Caco-2 (cell line): ENCODE results near the gene KCND3. TPM values are rescaled to one million over a fixed set of nuclear protein-coding genes. Genes with fewer than 3 reads are reported as not detected.

Source experiments
- BruUV-seq: library from RNA; stranded (reverse); fragments of 400-500 nt; replicated peaks from 2 replicates; lab custom pipeline; 2021; lab: Mats Ljungman, UMichigan
- CTCF ChIA-PET: fragments of 300-600 bp; sonication (Branson Sonifier 250); formaldehyde crosslinking; loops from one replicate; lab custom pipeline; 2022; ENCODE audit warnings: antibody characterized with exemption; lab: Charles Lee
- POLR2A ChIA-PET: fragments of 300-600 bp; sonication (Branson Sonifier 250); formaldehyde crosslinking; loops from one replicate; lab custom pipeline; 2022; ENCODE audit warnings: antibody characterized with exemption; lab: Charles Lee
- DNase-seq, 2 experiments: peaks; one replicate each; pipeline versions ENCODE4 v3.0.0 to v3.0.0-alpha.2; 2020 to 2022
- H3K27me3 ChIP-seq: replicated peaks from 2 replicates; pipeline ENCODE4 v1.6.0; 2011; ENCODE audit warnings: low read length; ENCODE audit not compliant: control insufficient read depth, insufficient read depth
- H3K36me3 ChIP-seq: 2 replicates; pipeline ENCODE4 v1.5.1; 2011; ENCODE audit warnings: low read length; ENCODE audit not compliant: control insufficient read depth, insufficient read depth
- H3K4me1 ChIP-seq: fragments of 250-450 bp; sonication (Bioruptor Pico); 2 replicates; pipeline ENCODE4 v1.5.1; 2020; ENCODE audit warnings: mild to moderate bottlenecking
- H3K4me3 ChIP-seq: 2 replicates; pipeline ENCODE4 v1.5.1; 2011; ENCODE audit warnings: low read depth, mild to moderate bottlenecking, control low read depth, low read length
- H3K9me3 ChIP-seq: fragments of 250-450 bp; sonication (Bioruptor Pico); 2 replicates; pipeline ENCODE4 v1.5.1; 2020; ENCODE audit warnings: mild to moderate bottlenecking, moderate library complexity
- H3K27ac Mint-ChIP-seq: one replicate; pipeline ENCODE4 v1.8.0; 2022; ENCODE audit warnings: mixed read lengths; ENCODE audit not compliant: unreplicated experiment
- H3K27me3 Mint-ChIP-seq: one replicate; pipeline ENCODE4 v1.8.0; 2022; ENCODE audit warnings: mixed read lengths; ENCODE audit not compliant: insufficient read depth, unreplicated experiment
- H3K36me3 Mint-ChIP-seq: one replicate; pipeline ENCODE4 v1.8.0; 2022; ENCODE audit warnings: mild to moderate bottlenecking, mixed read lengths; ENCODE audit not compliant: insufficient read depth, unreplicated experiment
- H3K4me1 Mint-ChIP-seq: one replicate; pipeline ENCODE4 v1.8.0; 2022; ENCODE audit warnings: low read depth, mixed read lengths; ENCODE audit not compliant: unreplicated experiment
- H3K4me3 Mint-ChIP-seq: one replicate; pipeline ENCODE4 v1.8.0; 2022; ENCODE audit warnings: mild to moderate bottlenecking, moderate library complexity, mixed read lengths; ENCODE audit not compliant: unreplicated experiment
- H3K9me3 Mint-ChIP-seq: one replicate; pipeline ENCODE4 v1.8.0; 2022; ENCODE audit warnings: mixed read lengths; ENCODE audit not compliant: unreplicated experiment
- intact Hi-C: fragments of 100-400 bp; cut with micrococcal nuclease; formaldehyde crosslinking; loops from one replicate; pipeline ENCODE4 v1.10.0; 2022; ENCODE audit not compliant: unreplicated experiment
- total RNA-seq: library from RNA; stranded (reverse); gene quantifications from 2 replicates; pipeline ENCODE4 v1.2.3, GENCODE V29; 2022
- TF ChIP-seq, protein P1 (sequence below), 2 experiments: fragments of 200-600 bp in 1 of 2; IDR thresholded peaks; 1 replicate in 1 of 2; 2 replicates in 1 of 2; pipeline versions ENCODE4 v1.5.1 to v1.8.0; 2011 to 2022; ENCODE audit warnings: antibody characterized with exemption in 1 of 2, control low read depth in 1 of 2, inconsistent platforms in 1 of 2, low read depth in 1 of 2, low read length in 1 of 2, mild to moderate bottlenecking in 1 of 2, moderate library complexity in 1 of 2; ENCODE audit not compliant: insufficient read depth in 1 of 2, severe bottlenecking in 1 of 2, unreplicated experiment in 1 of 2

The KCND3 gene
- total RNA-seq, 1 experiment from 2014 or later, result 5.1 TPM

DNA sequence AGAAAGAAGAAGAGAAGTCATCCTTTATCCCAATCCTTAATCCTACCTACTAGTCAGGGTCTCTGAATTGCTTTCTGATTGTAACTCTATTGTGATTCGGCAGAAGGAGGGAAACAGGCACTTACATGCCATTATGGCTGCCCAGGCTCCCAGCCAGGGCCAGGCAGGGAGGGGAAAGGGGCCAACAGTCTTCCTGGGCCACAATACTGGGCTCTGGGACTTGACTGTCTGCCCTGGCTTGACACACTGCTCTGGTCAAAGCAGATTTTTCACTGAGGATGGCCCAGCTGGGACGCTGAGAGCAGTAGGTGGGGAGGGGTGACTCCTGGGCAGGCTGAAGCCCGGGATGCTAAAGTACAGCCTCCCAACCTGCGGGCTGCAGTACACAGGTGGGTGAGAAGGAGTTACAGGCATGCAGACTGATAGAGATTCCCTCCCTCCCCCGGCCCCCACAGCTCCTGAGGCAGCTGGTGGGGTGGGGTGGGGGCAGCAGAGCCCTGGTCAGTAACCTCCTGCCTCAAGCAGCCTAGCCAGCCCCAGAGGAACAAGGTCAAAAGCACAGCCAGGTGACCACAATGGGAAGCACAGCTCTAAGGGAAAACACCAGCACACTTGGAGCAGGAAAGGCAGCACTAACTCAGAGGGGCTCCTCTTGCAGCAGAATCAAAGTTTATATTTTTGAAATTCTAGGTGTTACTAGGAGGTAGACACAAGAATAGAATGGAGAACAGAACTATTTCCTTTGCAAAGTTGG is 25.3 kb downstream of the KCND3 start:
- H3K36me3 Mint-ChIP-seq, result no peaks in the 10 kb centered on the region
- H3K36me3 ChIP-seq, result no peaks in the 10 kb centered on the region
- no peak for DNase-seq
- H3K27ac Mint-ChIP-seq, result no peak overlapping the region
- no peaks in the 10 kb centered on the region for H3K4me1 Mint-ChIP-seq
- H3K9me3 Mint-ChIP-seq, result no peaks in the 10 kb centered on the region
- no peaks in the 10 kb centered on the region for H3K27me3 ChIP-seq
- ChIA-PET POLR2A (no interaction called here), CTCF (interaction anchor here (0.7 kb wide), 1 partner anchor 46 kb away, joined by 3 read pairs; no protein-coding TSS in a partner anchor)
- no TSS peak for BruUV-seq
- no peaks in the 10 kb centered on the region for H3K9me3 ChIP-seq
- no peak overlapping the region for H3K4me3 Mint-ChIP-seq
- intact Hi-C loops, result no loop called here
- TF ChIP-seq, protein P1, sequence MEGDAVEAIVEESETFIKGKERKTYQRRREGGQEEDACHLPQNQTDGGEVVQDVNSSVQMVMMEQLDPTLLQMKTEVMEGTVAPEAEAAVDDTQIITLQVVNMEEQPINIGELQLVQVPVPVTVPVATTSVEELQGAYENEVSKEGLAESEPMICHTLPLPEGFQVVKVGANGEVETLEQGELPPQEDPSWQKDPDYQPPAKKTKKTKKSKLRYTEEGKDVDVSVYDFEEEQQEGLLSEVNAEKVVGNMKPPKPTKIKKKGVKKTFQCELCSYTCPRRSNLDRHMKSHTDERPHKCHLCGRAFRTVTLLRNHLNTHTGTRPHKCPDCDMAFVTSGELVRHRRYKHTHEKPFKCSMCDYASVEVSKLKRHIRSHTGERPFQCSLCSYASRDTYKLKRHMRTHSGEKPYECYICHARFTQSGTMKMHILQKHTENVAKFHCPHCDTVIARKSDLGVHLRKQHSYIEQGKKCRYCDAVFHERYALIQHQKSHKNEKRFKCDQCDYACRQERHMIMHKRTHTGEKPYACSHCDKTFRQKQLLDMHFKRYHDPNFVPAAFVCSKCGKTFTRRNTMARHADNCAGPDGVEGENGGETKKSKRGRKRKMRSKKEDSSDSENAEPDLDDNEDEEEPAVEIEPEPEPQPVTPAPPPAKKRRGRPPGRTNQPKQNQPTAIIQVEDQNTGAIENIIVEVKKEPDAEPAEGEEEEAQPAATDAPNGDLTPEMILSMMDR (IDR thresholded peaks at IDR 0.05; ENCODE audit: insufficient read depth in 1 of 2, low read depth in 1 of 2, low read length in 1 of 2, severe bottlenecking in 1 of 2, unreplicated experiment in 1 of 2), result no peak
- no peaks in the 10 kb centered on the region for H3K4me1 ChIP-seq
- H3K4me3 ChIP-seq, result no peak overlapping the region
- no peaks in the 10 kb centered on the region for H3K27me3 Mint-ChIP-seq

DNA sequence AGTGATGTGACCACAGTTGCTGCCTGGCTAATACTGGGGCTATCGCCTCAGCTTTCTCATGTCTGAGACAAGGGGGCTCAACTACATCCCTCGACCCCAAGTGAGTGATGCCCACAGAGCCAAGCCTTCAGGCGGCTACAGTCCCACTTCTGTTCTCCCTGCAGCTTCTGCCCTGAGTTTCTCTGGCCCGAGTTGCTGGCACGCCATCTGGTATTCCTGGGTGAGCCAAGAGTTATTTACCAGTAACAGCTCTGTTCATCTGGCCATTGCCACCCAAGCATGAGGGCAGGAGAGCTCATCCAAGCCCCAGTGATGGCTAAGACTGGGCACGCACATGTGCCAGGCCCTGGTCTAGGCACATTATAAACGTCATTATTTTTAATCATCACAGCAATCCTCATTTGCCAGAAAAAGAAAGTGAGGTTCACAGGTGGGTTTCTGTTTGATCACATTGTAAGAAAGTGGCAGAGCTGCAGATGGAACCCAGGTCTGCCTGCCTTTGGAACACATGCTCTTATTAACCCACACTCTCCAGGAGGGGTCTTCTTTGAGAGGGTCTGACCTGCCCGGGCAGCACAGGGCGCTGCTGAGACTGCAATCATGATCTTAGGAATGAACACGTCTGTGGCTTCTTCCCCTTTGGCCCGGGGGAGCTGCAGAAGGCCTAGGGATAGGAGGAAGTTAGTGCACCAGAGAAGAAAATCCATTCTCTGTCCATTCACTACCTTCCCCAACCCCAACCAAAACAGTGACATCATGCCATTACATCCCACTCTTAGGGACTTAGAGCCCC is 27.5 kb downstream of the KCND3 start:
- no peaks in the 10 kb centered on the region for H3K4me1 ChIP-seq
- H3K36me3 ChIP-seq, result no peaks in the 10 kb centered on the region
- Mint-ChIP-seq H3K9me3 (no peaks in the 10 kb centered on the region), H3K27me3 (no peaks in the 10 kb centered on the region), H3K4me3 (no peak overlapping the region), H3K36me3 (no peaks in the 10 kb centered on the region), H3K4me1 (no peaks in the 10 kb centered on the region), H3K27ac (no peak overlapping the region)
- H3K9me3 ChIP-seq, result no peaks in the 10 kb centered on the region
- POLR2A ChIA-PET, result no interaction called here
- CTCF ChIA-PET, result no interaction called here
- no peak overlapping the region for H3K4me3 ChIP-seq
- no peak for DNase-seq
- no TSS peak for BruUV-seq
- H3K27me3 ChIP-seq, result no peaks in the 10 kb centered on the region
- TF ChIP-seq, protein P1 (IDR thresholded peaks at IDR 0.05; ENCODE audit: insufficient read depth in 1 of 2, low read depth in 1 of 2, low read length in 1 of 2, severe bottlenecking in 1 of 2, unreplicated experiment in 1 of 2), result no peak
- intact Hi-C loops, result no loop called here

DNA sequence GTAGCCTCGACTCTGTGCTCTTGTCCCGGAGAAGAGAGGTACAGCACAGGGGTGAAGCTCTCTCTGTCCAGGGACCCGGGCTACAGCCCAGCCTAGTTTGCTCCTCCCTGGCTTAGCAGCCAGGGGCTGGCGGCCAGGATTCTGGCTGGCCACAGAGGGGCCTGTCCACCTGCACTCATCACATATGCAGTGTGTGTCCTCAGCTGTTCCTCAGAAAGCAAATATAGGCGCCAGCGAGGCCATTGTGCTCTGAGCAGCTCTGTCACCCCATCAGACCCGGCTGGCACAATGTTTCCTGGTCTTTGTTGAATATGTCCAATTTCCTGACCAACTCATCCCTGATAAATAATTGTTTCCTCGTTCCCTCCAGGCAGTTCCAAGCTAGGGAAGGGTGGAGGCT is 28.5 kb downstream of the KCND3 start:
- H3K27ac Mint-ChIP-seq, result no peak overlapping the region
- H3K9me3 Mint-ChIP-seq, result no peaks in the 10 kb centered on the region
- H3K36me3 ChIP-seq, result no peaks in the 10 kb centered on the region
- intact Hi-C loops, result no loop called here
- no peak overlapping the region for H3K4me3 ChIP-seq
- no peaks in the 10 kb centered on the region for H3K4me1 ChIP-seq
- DNase-seq, result no peak
- no peaks in the 10 kb centered on the region for H3K4me1 Mint-ChIP-seq
- POLR2A ChIA-PET, result no interaction called here
- CTCF ChIA-PET, result no interaction called here
- no peaks in the 10 kb centered on the region for H3K27me3 ChIP-seq
- BruUV-seq, result no TSS peak
- TF ChIP-seq, protein P1 (IDR thresholded peaks at IDR 0.05; ENCODE audit: insufficient read depth in 1 of 2, low read depth in 1 of 2, low read length in 1 of 2, severe bottlenecking in 1 of 2, unreplicated experiment in 1 of 2), result no peak
- no peaks in the 10 kb centered on the region for H3K36me3 Mint-ChIP-seq
- no peaks in the 10 kb centered on the region for H3K9me3 ChIP-seq
- no peaks in the 10 kb centered on the region for H3K27me3 Mint-ChIP-seq
- H3K4me3 Mint-ChIP-seq, result no peak overlapping the region
